Suprapubic skin (tissue), 3 donors: ENCODE data around the gene KBTBD12.

Source experiments
- CTCF ChIP-seq, 2 donors: fragments of 200-600 bp in 1 of 2; fragments of 450-650 bp in 1 of 2; sonication (generic) in 1 of 2; IDR thresholded peaks; one replicate each; pipeline ENCODE4 v1.5.1; 2016 to 2019; ENCODE audit warnings: antibody characterized with exemption in 2 of 2, mild to moderate bottlenecking in 1 of 2, moderate library complexity in 1 of 2
- POLR2A ChIP-seq, 2 donors: fragments of 450-650 bp; IDR thresholded peaks; one replicate each; pipeline ENCODE4 v1.6.1; 2017; ENCODE audit warnings: antibody characterized with exemption in 2 of 2, mild to moderate bottlenecking in 2 of 2, moderate library complexity in 2 of 2

DNA sequence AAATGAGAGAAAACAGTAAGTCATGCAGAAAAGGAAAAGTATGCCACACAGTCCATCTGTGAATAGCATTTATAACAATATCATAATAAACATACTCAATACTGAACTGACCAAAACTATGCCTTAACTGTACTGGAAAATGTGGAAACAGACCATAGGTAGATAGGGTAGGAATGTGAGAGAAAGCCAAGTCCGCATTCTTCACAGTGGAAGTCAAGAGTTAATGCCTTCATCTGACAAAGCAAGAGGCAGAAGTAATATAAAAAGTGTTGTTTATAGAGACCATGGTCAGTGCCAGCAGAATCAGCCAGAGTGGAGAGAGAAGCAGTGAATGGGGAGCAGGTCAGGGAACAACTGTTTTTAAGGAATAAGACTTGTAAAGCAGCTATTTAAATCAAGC is 52.3 kb downstream of the KBTBD12 start:
- no peak for TF ChIP-seq POLR2A (IDR thresholded peaks at IDR 0.05)
- TF ChIP-seq CTCF (IDR thresholded peaks at IDR 0.05) = no peak
